GM18499 (cell line): ENCODE measurements around the gene POLE2.
"Not testable (repeated sequence)": the region's sequence is repeated elsewhere in the genome, so short reads cannot be mapped to it uniquely, and the experiment has no call there.

Experiments used
- ATAC-seq: cut with Tn5 transposase; IDR thresholded peaks from one replicate; pipeline ENCODE4 v1.9.1; 2021; ENCODE audit warnings: moderate number of reproducible peaks; ENCODE audit not compliant: insufficient read depth, unreplicated experiment

Gene POLE2

GRCh38 chr14:49673586-49673985, 14.4 kb downstream of the POLE2 start:
- ATAC-seq, result no peak

DNA sequence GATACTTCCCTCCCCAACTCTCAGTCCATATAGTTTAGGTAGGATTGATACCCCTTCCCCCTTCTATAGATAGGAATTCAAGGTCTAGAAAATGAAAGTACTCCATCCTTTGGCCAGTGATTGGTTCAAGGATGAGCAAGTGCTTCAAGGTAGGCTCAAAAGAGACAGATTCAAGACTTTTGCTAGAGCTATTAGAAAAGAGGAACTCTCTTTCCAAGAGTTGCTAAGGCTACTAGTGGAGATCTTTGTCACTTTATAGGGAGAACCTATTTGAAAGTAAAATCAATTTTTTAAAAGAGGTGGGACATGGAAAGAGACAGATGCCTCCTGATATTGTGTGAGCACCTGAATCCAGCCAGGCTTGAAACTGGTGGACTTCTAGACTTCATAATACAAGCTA, 17.5 kb downstream of the POLE2 start:
- ATAC-seq, result no peak

- ATAC-seq, result no peak
Observed at GRCh38 chr14:49659526-49660455, 28.2 kb downstream of the POLE2 start.

- ATAC-seq, result not testable (repeated sequence)
Observed at GRCh38 chr14:49657500-49657899, 30.5 kb downstream of the POLE2 start.

DNA sequence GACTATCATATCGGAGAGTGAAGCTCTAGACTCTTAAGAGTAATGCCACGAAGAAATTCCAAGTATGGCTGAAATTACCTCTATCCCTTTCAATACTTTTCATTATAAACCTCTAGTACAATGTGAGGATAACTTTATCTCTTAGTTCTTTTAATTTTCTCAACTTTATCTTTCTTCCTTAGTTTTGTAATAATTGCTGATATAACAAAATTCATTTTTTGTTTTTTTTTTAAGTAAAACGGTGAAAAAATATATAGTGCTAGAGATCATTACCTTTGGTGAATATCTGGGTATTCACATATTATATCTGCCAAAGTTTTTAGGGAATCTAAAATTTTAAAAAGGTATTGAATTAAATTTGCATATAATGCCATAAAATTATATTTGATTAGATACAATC, 33.5 kb downstream of the POLE2 start:
- no peak for ATAC-seq

DNA sequence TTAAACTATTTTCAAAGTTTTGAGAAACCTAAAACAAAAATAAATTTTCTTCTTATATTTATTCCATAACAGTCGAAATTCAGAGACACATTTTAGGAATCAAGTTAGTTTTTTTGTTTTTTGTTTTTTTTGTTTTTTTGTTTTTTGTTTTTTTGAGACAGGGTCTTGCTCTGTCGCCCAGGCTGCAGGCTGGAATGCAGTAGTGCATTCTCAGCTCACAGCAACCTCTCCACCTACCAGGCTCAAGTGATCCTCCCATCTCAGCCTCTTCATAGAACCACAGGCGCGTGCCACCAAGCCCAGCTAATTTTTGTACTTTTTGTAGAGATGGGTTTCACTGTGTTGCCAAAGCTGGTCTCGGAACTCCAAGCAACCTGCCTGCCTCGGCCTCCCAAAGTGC, 34.5 kb downstream of the POLE2 start:
- ATAC-seq, result no peak

GRCh38 chr14:49642163-49642562, 45.9 kb downstream of the POLE2 start:
- no peak for ATAC-seq

DNA sequence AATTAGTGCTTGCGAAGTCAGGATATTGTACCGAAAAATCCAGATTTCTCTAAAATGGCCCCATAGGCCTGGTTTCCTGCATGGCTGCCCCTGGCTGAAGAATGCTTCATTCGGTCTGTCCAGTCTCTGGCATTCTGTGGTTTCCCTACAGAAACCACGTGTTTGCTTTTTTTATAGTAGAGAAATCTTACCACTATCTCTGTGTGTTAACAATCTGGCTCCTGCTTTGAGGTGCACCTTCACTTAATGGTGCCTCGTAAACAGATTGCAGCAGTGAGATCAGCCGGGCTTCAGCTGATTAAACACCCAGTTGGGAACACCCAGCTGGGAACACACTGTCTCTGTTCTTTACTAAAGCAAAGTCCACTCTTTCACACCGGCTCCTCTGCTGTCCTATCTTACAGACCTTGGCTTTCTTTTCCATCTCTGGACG, 46.3 kb downstream of the POLE2 start:
- ATAC-seq, result no peak

DNA sequence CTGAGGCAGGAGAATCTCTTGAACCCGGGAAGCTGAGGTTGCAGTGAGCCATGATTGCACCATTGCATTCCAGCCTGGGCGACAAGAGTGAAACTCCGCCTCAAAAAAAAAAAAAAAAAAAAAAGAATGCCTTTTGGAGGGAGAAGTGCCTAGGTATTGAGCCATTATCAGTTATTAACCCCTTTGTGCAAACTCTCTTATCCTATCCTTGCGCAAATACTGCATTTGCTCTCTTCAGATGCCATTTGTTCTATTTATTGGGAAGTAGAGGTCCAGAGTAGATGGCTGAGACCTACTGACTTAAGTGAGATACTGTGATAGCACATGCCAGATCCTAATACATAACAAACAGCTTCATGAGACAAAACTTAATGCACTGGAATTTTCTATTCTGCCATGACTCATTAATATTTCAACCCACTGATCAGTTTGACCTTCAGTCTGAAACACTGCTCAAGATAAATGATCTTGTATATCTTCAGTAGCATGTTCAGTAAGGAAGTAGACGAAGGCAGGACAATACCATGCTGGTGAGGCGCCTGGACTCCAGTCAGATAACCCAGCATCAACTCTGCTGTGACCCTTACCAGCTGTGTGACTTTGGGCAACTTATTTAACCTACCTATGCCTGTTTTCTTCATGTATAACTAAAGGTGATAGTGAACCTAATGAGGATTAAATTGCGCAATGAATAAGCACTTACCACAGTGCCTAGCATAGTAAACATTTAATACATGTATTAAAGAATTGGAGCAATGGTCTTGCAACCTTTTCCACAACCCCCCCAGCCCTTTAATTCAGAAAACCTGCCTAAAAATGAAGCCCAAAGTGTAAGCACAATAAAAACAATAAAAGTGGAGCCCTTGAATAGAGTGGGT, 47.2 kb downstream of the POLE2 start:
- ATAC-seq, result no peak

- ATAC-seq, result no peak
Observed at GRCh38 chr14:49637534-49638078, 50.4 kb downstream of the POLE2 start.

- ATAC-seq, result no peak
Observed at GRCh38 chr14:49636866-49637265, 51.1 kb downstream of the POLE2 start.

DNA sequence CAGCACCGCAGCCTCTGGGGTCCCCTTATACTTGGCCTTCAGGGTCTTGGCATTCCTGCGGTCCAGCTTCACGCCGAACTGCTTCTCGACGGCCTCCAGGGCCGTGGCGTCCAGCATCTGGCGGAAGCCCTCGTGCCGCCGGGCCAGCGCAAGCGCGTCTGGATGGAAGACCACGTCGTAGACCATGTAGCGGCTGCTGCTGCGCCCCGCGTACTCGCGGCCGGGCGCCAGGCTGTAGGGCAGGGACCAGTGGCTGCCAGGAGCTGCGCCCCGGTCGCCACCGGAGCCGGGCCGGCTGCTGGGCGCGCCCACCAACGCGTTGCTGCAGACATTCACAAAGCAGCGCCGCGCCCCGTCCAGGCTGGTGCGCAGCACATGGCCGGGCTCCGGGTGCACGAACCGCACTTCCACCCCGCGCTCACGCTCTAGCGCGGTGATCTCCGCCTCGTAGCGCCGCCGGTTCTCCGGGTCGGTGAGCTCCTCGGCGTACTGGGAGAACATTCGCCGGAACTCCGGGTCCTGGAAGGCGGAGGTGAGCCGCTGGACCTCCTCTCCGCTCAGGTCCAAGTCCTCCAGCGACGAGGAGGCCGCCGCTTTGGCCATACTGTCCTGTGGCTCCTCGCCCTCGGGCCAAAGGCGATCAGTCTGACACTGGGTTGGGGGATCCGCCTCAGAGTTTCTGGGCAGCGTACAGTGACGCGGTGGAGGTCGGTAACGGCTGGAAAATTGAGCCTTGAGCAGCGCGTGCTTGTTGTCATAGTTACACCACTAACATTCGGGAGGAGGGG, 53.3 kb downstream of the POLE2 start, which contains the start of gene DNAAF2:
Gene DNAAF2 (minus strand): TSS at position 698 of the 788 bp plus-strand sequence. CDS start 95 bp downstream, at position 603.
- ATAC-seq, result peak; percentile 10

DNA sequence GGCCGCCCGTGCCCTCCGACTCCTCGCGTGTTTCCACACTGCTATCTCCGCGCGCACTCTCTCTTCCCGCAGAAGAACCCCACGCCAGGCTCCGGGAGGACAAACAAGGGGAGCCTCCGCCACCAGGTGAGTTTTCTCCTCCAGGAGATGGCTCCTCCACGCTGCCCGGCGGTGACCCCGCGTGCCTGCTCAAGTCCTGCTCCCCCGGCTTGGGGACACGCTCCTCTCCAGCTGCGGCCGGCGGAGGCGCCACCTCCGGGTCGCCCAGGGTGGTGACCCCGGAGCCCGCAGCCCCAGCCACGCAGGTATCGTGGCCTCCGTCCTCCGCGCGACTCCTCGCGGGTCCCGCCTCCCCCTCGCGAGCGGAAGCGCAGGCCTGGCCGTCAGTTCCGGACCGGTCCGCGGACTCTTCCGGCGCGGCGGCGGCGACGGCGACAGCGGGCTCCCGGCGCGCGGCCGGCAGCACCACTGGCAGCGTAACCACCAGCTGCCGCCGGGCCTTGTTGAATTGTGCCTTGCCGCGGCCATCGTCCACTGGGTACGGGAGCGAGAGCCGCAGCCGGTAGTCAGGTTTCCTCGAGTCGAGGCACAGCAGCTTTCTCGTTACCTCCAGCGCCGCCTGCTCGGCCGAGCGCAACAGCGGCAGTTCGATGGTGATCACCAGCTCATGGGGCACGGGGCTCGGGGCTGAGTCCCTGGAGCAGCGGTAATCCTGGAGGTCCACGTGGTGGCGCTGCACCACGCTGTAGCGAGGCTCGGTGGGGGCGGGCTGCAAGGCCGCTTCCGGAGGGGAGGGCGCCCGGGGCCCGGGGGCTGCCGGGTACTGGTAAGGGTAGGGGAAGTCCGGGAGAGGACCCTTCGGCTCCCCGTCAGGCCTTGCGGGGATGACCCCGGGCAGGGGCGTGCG, 54.1 kb downstream of the POLE2 start:
- peak; percentile 55 for ATAC-seq

DNA sequence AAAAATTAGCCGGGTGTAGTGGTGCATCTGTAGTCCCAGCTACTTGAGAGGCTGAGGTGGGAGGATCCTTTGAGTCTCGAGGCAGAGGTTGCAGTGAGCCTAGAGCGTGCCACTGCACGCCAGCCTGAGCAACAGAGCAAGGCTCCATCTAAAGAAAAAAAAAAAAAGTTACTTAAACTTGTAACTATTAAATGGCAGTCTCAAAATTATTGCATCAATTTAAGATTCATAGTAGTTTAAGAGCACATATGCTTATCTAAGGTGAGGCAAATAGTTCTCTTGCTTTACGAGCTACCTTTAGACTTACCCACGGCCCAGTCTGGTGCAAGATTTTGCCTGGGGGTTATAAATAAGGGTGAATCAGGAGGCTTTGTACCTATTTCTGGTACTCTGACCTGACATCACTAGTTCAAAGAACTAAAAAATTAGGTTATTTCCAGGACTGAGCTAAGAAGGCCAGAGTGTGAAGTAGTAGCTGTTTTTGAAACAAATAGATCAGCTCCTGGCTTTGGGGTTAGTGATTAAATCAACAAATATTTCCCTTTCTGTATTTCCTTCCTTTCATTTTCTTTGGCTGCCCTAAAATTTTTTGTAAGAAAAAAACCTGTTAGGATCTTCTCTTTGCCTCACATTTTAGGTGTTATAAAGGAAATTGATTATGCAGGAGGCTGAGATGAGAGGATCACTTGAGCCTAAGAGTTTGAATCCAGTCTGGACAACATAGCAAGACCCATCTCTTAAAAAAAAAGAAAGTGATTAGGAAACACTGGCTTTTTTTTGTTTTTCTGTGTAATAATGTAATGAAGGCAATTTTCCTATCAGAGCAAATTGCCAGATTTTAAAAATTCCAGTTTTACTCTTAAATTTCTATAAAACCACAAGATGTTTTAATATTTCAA, 63.8 kb downstream of the POLE2 start:
- no peak for ATAC-seq

GRCh38 chr14:49623387-49623786, 64.6 kb downstream of the POLE2 start:
- no peak for ATAC-seq

- ATAC-seq, result no peak
Observed at GRCh38 chr14:49622022-49622607, 65.9 kb downstream of the POLE2 start.

- ATAC-seq, result peak; percentile 1
Observed at GRCh38 chr14:49621114-49621881, 66.7 kb downstream of the POLE2 start.
